Transverse colon (tissue), 4 donors: ENCODE measurements around the gene SLITRK1. TPM values are rescaled to one million over a fixed set of nuclear protein-coding genes. Genes with fewer than 3 reads are reported as not detected.

Experiments
- DNase-seq: peaks from one replicate; pipeline ENCODE4 v3.0.0-alpha.2; 2019
- H3K27ac ChIP-seq, 4 donors: fragments of 200-600 bp; sonication (generic); 2 replicates each; pipeline ENCODE4 v1.5.1; 2016 to 2018; ENCODE audit warnings: inconsistent platforms in 4 of 4
- H3K27me3 ChIP-seq: fragments of 200-600 bp; sonication (generic); 2 replicates; pipeline ENCODE4 v1.5.1; 2017; ENCODE audit warnings: inconsistent platforms
- H3K36me3 ChIP-seq, 4 donors: fragments of 200-600 bp; sonication (generic); 2 replicates each; pipeline ENCODE4 v1.5.1; 2017 to 2019; ENCODE audit warnings: inconsistent platforms in 4 of 4
- H3K4me1 ChIP-seq, 4 donors: fragments of 200-600 bp; sonication (generic); 2 replicates each; pipeline ENCODE4 v1.5.1; 2017 to 2020; ENCODE audit warnings: inconsistent platforms in 4 of 4
- H3K4me3 ChIP-seq, 4 donors: fragments of 200-600 bp; sonication (generic); 1 replicate in 1 of 4; 2 replicates in 3 of 4; pipeline versions ENCODE4 v1.5.1 to v1.6.1; 2017 to 2019; ENCODE audit warnings: inconsistent platforms in 4 of 4
- H3K9me3 ChIP-seq, 2 donors: fragments of 200-600 bp; sonication (generic); 2 replicates each; pipeline ENCODE4 v1.5.1; 2017 to 2019; ENCODE audit warnings: inconsistent platforms in 2 of 2
- EP300 ChIP-seq: sonication (generic); formaldehyde crosslinking; IDR thresholded peaks from one replicate; pipeline ENCODE4 v1.6.1; 2017; ENCODE audit warnings: antibody characterized with exemption, low read depth
- POLR2A ChIP-seq: fragments of 450-650 bp; IDR thresholded peaks from one replicate; pipeline ENCODE4 v1.6.1; 2016; ENCODE audit warnings: antibody characterized with exemption, mild to moderate bottlenecking, moderate library complexity
- POLR2AphosphoS5 ChIP-seq, 3 donors: sonication (generic); formaldehyde crosslinking; IDR thresholded peaks; one replicate each; pipeline ENCODE4 v1.6.1; 2016; ENCODE audit warnings: antibody characterized with exemption in 3 of 3
- WGBS, 2 donors: methylation state at CpG; one replicate each; pipeline ENCODE4 v1.1.5; 2018; ENCODE audit warnings: low coverage in 1 of 2; 5-methylcytosine and 5-hydroxymethylcytosine counted together
- in situ Hi-C, 4 donors: fragments of 200-750 bp; cut with MboI; loops; one replicate each; pipeline versions ENCODE4 v1.15.0 to v1.15.1; 2017; ENCODE audit warnings: low sequenced_read_pairs in 3 of 4, low pct_ligation_motif_present in 1 of 4, low pct_unique_long_range_greater_than_20kb in 1 of 4
- intact Hi-C: fragments of 100-400 bp; cut with DNase I; formaldehyde crosslinking; loops from one replicate; pipeline ENCODE4 v1.15.1; 2023; ENCODE audit warnings: low total_unique reads
- total RNA-seq, 4 donors: library from RNA; depleted of rRNA; stranded (reverse); fragments of >200 nt; gene quantifications; one replicate each; pipeline ENCODE4 v1.1.0, GENCODE V29; 2016
- TF ChIP-seq, protein P1 (sequence below), 5 experiments: fragments of 200-600 bp in 3 of 5; fragments of 450-650 bp in 2 of 5; sonication (generic) in 3 of 5; IDR thresholded peaks; 1 replicate in 2 of 5; 2 replicates in 3 of 5; pipeline ENCODE4 v1.5.1; 2016 to 2017; ENCODE audit warnings: antibody characterized with exemption in 5 of 5, inconsistent platforms in 3 of 5, mild to moderate bottlenecking in 2 of 5, moderate library complexity in 1 of 5

SLITRK1 gene, protein sequence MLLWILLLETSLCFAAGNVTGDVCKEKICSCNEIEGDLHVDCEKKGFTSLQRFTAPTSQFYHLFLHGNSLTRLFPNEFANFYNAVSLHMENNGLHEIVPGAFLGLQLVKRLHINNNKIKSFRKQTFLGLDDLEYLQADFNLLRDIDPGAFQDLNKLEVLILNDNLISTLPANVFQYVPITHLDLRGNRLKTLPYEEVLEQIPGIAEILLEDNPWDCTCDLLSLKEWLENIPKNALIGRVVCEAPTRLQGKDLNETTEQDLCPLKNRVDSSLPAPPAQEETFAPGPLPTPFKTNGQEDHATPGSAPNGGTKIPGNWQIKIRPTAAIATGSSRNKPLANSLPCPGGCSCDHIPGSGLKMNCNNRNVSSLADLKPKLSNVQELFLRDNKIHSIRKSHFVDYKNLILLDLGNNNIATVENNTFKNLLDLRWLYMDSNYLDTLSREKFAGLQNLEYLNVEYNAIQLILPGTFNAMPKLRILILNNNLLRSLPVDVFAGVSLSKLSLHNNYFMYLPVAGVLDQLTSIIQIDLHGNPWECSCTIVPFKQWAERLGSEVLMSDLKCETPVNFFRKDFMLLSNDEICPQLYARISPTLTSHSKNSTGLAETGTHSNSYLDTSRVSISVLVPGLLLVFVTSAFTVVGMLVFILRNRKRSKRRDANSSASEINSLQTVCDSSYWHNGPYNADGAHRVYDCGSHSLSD
- under 1 TPM in 1 of 4 donors, not detected in 3; 0.20 TPM for total RNA-seq

DNA sequence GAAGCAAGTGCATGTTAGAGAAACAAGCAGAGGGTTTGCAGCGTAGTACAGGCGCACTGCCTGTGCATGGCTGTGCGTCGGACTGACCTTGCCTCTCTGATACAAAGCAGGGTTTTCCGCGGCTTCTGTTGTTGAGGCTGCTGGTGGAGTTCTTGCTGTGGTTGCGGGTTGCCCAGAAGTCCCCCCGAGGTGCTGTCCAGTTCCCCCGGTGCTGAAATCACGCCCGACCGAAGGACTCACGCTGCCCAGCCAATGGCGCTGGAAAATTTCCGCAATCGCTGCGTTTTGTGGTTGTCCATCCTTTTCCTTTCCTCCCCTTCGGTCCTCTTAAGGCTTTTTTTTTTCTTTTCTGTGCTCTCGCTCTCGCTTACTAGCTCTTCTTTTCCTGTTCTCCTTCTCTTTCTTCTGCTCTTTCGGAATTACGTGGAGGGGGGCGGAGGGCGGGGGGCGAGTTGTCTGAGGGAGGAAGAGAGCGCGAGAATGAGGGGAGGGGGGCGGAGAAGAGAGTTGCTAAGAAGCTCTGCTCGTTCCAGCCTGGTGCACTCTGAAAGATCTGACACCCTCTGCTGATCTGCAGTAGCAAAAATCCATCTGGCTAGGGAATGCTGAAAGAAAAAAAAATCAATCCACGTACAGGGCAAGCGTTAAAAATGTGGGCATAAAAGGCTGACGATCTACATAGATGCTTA lies at the start of gene SLITRK1:
SLITRK1 (minus strand) TSS at position 558 of the 689 bp plus-strand sequence. CDS start 967 bp downstream, outside the sequence.
- in situ Hi-C loops, result no loop called here
- TF ChIP-seq, protein P1, sequence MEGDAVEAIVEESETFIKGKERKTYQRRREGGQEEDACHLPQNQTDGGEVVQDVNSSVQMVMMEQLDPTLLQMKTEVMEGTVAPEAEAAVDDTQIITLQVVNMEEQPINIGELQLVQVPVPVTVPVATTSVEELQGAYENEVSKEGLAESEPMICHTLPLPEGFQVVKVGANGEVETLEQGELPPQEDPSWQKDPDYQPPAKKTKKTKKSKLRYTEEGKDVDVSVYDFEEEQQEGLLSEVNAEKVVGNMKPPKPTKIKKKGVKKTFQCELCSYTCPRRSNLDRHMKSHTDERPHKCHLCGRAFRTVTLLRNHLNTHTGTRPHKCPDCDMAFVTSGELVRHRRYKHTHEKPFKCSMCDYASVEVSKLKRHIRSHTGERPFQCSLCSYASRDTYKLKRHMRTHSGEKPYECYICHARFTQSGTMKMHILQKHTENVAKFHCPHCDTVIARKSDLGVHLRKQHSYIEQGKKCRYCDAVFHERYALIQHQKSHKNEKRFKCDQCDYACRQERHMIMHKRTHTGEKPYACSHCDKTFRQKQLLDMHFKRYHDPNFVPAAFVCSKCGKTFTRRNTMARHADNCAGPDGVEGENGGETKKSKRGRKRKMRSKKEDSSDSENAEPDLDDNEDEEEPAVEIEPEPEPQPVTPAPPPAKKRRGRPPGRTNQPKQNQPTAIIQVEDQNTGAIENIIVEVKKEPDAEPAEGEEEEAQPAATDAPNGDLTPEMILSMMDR (IDR thresholded peaks at IDR 0.05), result no peak
- TF ChIP-seq EP300, result no peak
- no peak for TF ChIP-seq POLR2A
- no peak for TF ChIP-seq POLR2AphosphoS5 (IDR thresholded peaks at IDR 0.05)
- Histone ChIP-seq H3K4me3 (no peak within 1 kb of the TSS), H3K4me1 (no peaks in the 10 kb centered on the region), H3K27me3 (peaks cover 47% of the 10 kb centered on the region), H3K27ac (no peak within 1 kb of the TSS), H3K36me3 (no peaks in the 10 kb centered on the region), H3K9me3 (no peaks in the 10 kb centered on the region)
- WGBS, 2 donors, result 12 to 13% methylated on average over 15 to 32 of the region's 32 CpGs
- intact Hi-C loops, result no loop called here
- DNase-seq, result no peak

DNA sequence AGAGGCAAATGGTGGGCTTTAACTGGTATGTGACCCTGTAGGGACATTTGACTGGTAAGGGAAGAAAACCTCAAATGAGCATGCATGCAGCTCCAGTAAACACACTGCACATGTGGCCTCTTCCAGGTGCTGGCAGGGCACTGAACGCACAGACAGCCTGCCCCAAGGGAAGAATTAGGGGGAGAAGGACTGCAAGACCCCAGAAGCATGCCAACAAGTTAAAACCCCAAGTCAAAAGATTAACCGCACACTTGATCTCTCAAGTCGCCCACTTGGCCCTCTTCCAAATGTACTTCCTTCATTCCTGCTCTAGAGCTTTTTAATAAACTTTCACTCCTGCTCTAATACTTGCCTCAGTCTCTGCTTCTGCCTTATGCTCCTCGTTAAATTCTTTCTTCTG lies 46.9 kb upstream of the SLITRK1 start:
- no peak overlapping the region for H3K27ac ChIP-seq
- no peak overlapping the region for H3K4me3 ChIP-seq
- H3K36me3 ChIP-seq, result no peaks in the 10 kb centered on the region
- in situ Hi-C loops (no loop called here), intact Hi-C loops (no loop called here)
- no peaks in the 10 kb centered on the region for H3K27me3 ChIP-seq
- 44 to 48% methylated on average over 4 of the region's 4 CpGs for WGBS, 2 donors
- H3K9me3 ChIP-seq, result no peaks in the 10 kb centered on the region
- DNase-seq, result no peak
- TF ChIP-seq EP300 (no peak), POLR2AphosphoS5 (IDR thresholded peaks at IDR 0.05) (no peak), POLR2A (no peak)
- TF ChIP-seq, protein P1 (IDR thresholded peaks at IDR 0.05), result no peak
- no peaks in the 10 kb centered on the region for H3K4me1 ChIP-seq

DNA sequence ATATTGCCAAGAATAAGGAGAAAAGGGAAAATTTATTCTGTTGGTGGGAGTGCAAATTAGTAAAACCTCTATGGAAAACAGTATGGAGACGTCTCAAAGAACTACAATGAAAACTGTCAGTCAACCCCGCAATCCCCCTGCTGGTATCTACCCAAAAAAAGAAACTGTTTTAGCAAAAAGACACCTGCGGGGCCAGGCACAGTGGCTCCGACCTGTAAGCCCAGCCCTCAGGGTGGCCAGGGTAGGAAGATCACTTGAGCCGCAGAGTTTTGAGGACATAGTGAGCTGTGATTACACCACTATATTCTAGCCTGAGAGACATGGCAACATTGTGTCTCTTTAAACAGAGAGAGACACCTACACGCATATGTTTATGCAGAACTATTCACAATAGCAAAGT lies 37.5 kb upstream of the SLITRK1 start:
- Histone ChIP-seq H3K9me3 (no peaks in the 10 kb centered on the region), H3K27me3 (no peaks in the 10 kb centered on the region), H3K36me3 (no peaks in the 10 kb centered on the region), H3K4me1 (no peaks in the 10 kb centered on the region), H3K27ac (no peak overlapping the region), H3K4me3 (no peak overlapping the region)
- in situ Hi-C loops, result no loop called here
- intact Hi-C loops, result no loop called here
- no peak for TF ChIP-seq EP300
- no peak for TF ChIP-seq POLR2AphosphoS5 (IDR thresholded peaks at IDR 0.05)
- DNase-seq, result no peak
- WGBS, 2 donors, result 75 to 86% methylated on average over 5 to 6 of the region's 6 CpGs

DNA sequence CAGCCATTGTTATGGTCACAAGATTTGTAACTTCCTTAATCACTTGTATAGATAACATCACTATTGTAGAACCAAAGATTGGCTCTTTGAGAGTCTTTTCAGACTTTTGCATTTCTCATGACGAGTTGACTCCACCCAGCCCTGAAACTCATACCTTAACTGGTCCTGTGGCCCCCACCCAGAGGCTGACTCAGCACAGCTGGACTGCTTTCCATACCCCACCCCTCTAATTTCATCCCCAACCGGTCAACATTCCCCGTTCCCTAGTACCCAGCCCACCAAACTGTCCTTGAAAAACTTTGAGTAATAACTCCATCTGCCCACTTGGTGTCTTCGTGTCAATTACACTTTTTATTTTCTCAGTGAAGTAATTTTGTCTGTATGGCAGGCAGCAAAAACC lies 32.1 kb upstream of the SLITRK1 start:
- intact Hi-C loops (no loop called here), in situ Hi-C loops (no loop called here)
- H3K27me3 ChIP-seq, result no peaks in the 10 kb centered on the region
- H3K36me3 ChIP-seq, result no peaks in the 10 kb centered on the region
- TF ChIP-seq POLR2AphosphoS5 (IDR thresholded peaks at IDR 0.05) (no peak), POLR2A (no peak)
- no peak overlapping the region for H3K4me3 ChIP-seq
- H3K27ac ChIP-seq, result no peak overlapping the region
- no peaks in the 10 kb centered on the region for H3K4me1 ChIP-seq
- WGBS, 2 donors, result 48 to 65% methylated on average over 4 of the region's 4 CpGs
- H3K9me3 ChIP-seq, result no peaks in the 10 kb centered on the region
- DNase-seq, result no peak
